ENCODE measurements around the gene KRTAP20-2.

GRCh38 chr21:30612132-30612531 is 22.9 kb upstream of the KRTAP20-2 start:
- TF ChIP-seq CTCF (IDR thresholded peaks at IDR 0.05) (no peak), POLR2A (IDR thresholded peaks at IDR 0.05) (no peak)
